ENCODE results near the gene TSHZ2. TPM values are rescaled to one million over a fixed set of nuclear protein-coding genes. Genes with fewer than 3 reads are reported as not detected.

The TSHZ2 gene
- total and polyA plus RNA-seq, 9 of the 15 experiments (the other 6 are each of a cell fraction or from before 2014, with no cell fraction given): 0.03 to 0.20 (median 0.05) TPM; not detected in 4

DNA sequence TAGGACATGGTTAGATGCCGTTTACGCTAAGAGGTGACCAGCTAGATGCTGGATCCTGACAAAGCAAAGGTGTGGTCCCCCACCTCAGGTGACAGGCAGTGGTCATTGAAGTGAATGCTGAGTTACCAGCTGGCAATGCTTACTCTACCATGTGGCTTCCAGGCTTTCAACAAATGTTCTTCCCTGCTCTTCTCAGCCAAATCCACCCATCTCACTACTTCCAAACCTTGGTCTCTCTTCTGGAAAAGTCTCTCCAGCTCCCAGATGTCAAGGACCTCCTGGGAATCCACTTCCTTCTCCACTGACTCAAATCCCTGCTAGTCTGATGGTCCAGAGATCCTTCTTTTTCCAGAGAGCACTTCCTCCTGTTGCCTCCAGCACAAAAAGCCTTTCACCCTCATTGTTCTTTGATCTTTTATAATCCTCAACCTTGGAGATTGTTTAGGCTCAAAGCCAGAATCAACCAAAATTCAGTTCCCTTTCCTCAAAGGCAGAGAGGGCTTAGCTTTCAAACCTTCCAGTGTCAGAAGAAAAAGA, 393.4 kb downstream of the TSHZ2 start:
- in situ Hi-C loops (cut with MboI) (no loop called here), intact Hi-C loops (cut with micrococcal nuclease) (no loop called here)
- no peak overlapping the region for H3K4me2 ChIP-seq (ENCODE audit: insufficient read depth, low read length)
- H4K20me1 ChIP-seq (replicated peaks; ENCODE audit: control insufficient read depth, insufficient read depth, low read length): no peaks in the 10 kb centered on the region
- 7% methylated on average over 2 of the region's 2 CpGs for WGBS (ENCODE audit: insufficient coverage, low coverage, missing lambda C conversion rate)
- no peak for DNase-seq (ENCODE audit: extremely low read depth in 1 of 4, low spot score in 3 of 4)
- no peaks in the 10 kb centered on the region for H3K9me3 ChIP-seq (replicated peaks; ENCODE audit: control insufficient read depth, insufficient read depth, low read depth, low read length)
- H3K27me3 ChIP-seq (ENCODE audit: control insufficient read depth in 2 of 2, insufficient read depth in 2 of 2, low read length in 2 of 2): peaks cover 10 to 19% of the 10 kb centered on the region in 2 experiments; a peak in 4 of 5 replicates
- CTCF ChIA-PET (ENCODE audit: low intra/inter-chr PET ratio): no interaction called here
- no peak for ATAC-seq
- H3K9me1 ChIP-seq (ENCODE audit: control insufficient read depth, insufficient read depth, low read length): no peaks in the 10 kb centered on the region
- no peak for TF ChIP-seq HSF4 (CRISPR knock-in tag; IDR thresholded peaks at IDR 0.05; ENCODE audit: borderline replicate concordance)
- no peak for TF ChIP-seq PTTG1 (tag; IDR thresholded peaks at IDR 0.05; ENCODE audit: low read depth)
- no peak for TF ChIP-seq RBM22 (IDR thresholded peaks at IDR 0.05; ENCODE audit: low read depth, low read length, poor library complexity, severe bottlenecking)
- no peak for TF ChIP-seq ZBTB1 (CRISPR knock-in tag; IDR thresholded peaks at IDR 0.05; ENCODE audit: borderline replicate concordance, low read depth)
- TF ChIP-seq CCAR2 (IDR thresholded peaks at IDR 0.05; ENCODE audit: low read depth, low read length): no peak
- no peak for TF ChIP-seq ESRRB (CRISPR knock-in tag; IDR thresholded peaks at IDR 0.05; ENCODE audit: borderline replicate concordance)
- no peak for TF ChIP-seq ATF1 (CRISPR knock-in tag; IDR thresholded peaks at IDR 0.05)
- no peak for TF ChIP-seq ATF1 (tag; IDR thresholded peaks at IDR 0.05)
- POLR2A ChIA-PET: interaction anchor here (1.1 kb wide), 1 partner anchor 109 kb away, joined by 3 read pairs; no protein-coding TSS in a partner anchor
- H3K79me2 ChIP-seq (ENCODE audit: control insufficient read depth, insufficient read depth, low read length): no peaks in the 10 kb centered on the region
- H3K27ac ChIP-seq (ENCODE audit: extremely low read depth, low read depth, low read length): no peak overlapping the region
- no peak overlapping the region for H3K4me3 ChIP-seq
- no peaks in the 10 kb centered on the region for H3K36me3 ChIP-seq (ENCODE audit: control insufficient read depth, insufficient read depth, low read length)
- H3K9ac ChIP-seq (ENCODE audit: insufficient read depth in 1 of 2, low read depth in 2 of 2, low read length in 2 of 2): no peak overlapping the region
- no peak overlapping the region for H2AFZ ChIP-seq (ENCODE audit: low read depth, low read length)
- peaks cover 0 to under 1% of the 10 kb centered on the region in 2 experiments; a peak in 1 of 5 replicates for H3K4me1 ChIP-seq (replicated peaks in 1 of 2; ENCODE audit: control insufficient read depth in 2 of 2, insufficient read depth in 2 of 2, low read length in 2 of 2)
- FAIRE-seq: no peak
- no TSS peak for BruUV-seq (replicated peaks)
